ENCODE measurements around the gene RETREG1.

Gene RETREG1

GRCh38 chr5:16529306-16529705, 87.5 kb downstream of the RETREG1 start:
- no peak for DNase-seq (ENCODE audit: low read depth in 1 of 2, low spot score in 1 of 2)

DNA sequence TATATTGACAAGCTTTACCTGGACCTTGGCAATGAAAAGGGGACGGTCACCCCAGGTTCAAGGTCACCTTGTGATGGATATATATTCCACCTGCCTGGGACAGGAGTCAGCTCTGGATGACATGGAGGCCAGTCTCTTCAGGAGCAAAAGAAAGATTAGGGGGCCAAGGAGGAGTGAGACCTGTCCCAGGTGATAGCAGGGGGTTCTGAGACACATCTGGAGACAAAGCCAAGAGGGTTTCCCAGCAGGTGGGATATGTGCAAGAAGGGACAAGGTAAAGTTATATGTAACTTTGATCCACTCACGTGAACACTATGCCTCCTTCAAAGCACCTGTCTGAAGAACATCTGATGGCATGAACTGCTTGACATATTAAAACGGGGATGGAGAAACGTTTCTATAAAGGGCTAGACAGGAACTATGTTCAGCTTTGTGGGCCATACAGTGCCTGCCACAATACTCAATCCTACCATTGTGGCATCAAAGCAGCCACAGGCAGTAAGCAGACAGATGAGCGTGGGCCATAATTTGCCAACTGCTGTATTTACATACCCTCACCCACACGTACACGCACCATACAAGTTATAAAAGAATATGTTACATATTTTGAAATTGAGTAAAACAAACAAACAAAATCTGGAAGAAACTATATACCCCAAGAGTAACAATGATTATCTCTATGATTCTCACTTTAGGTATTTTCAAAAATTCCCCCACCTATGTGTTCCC, 88.3 kb downstream of the RETREG1 start:
- no peak for DNase-seq (ENCODE audit: low read depth in 1 of 2, low spot score in 1 of 2)

GRCh38 chr5:16525651-16526050, 91.1 kb downstream of the RETREG1 start:
- DNase-seq (ENCODE audit: low read depth in 1 of 2, low spot score in 1 of 2), result no peak

GRCh38 chr5:16524286-16524685, 92.5 kb downstream of the RETREG1 start:
- no peak for DNase-seq (ENCODE audit: low read depth in 1 of 2, low spot score in 1 of 2)

DNA sequence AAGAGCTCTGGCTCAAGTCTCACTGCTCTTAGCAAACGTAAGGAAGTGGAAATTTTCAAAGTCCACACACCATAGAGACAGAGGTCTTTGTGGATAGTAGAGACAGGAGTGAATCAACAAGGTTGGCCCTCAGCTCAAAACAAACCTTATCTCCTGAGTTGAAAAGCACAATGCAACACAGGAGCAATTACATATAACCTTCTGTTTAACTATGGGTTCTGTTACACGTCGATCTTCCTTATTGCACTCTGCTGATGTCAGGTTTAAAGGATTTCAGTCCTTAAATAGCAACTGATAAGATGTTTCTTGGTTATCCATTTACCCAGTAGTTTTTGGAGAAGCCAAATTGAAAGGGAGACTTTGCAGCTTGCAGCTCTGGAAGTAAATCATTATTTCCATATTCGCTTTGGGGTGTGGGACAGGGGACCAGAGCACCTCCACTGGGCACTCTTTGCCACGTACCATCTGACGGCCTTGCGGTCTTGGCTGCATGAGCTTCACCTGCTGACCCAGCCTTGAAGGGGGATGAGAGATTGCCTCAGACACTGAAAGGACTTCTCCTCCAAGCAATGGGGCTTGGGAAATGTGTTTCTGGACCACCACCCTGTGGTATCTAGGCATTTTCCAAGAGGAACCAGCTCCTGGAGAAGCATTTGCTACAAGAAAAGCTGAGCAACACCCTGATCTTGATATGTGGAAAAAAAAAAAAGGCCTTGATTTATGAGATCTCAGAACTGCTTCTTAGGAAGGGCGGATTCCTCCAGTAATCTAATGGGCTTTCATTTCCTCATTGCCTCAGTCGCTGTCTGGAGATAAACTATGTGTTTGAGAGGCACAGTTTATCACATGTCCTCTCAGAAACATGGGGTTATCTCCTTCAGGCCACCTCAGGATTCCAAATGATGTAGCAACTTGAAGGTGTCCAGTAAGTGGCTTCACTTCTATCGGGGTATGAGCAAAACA, 95.0 kb downstream of the RETREG1 start:
- no peak for DNase-seq (ENCODE audit: low read depth in 1 of 2, low spot score in 1 of 2)

GRCh38 chr5:16520841-16521240, 96.0 kb downstream of the RETREG1 start:
- no peak for DNase-seq (ENCODE audit: low read depth in 1 of 2, low spot score in 1 of 2)

DNA sequence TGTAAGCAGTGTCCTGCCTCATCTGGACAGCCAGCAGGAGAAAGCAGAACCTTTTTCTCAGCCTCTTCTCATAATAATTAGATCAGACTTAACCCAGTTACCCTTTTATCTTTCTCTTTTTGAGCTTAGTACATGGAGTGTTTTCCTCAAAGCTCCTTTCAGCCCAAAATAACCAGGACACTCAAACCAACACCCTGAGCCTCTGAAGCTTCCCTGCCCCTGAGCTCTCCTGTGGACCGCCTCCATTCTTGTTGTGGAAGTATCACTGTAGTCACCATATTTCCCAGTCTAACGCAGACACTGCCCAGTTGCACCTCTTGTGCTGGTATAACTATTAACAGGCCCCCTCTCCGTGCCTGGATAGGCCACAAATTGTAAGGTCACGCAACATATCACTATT, 97.4 kb downstream of the RETREG1 start:
- DNase-seq (ENCODE audit: low read depth in 1 of 2, low spot score in 1 of 2), result no peak

GRCh38 chr5:16518606-16519005, 98.2 kb downstream of the RETREG1 start:
- no peak for DNase-seq (ENCODE audit: low read depth in 1 of 2, low spot score in 1 of 2)

- no peak for DNase-seq (ENCODE audit: low read depth in 1 of 2, low spot score in 1 of 2)
Observed at GRCh38 chr5:16515532-16515931, 101.3 kb downstream of the RETREG1 start.

DNA sequence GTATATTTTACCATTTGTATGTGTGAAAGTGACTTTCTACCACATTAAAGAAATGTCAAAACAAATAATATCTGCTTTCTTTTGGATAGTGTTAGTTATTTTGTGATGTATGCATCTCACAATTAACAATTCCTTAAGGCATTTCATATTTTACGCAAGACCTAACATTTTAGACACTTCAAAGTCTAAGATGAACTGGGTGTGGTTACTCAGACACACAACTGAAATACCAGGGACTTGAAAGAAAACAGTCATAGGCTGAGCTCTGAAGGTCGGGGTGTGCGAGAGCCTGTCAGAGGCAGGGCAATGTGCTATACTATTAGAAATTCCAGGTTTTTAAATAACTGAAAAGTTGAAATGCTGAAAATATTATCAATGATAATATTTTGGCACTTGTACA, 106.7 kb downstream of the RETREG1 start:
- no peak for DNase-seq (ENCODE audit: low read depth in 1 of 2, low spot score in 1 of 2)

- DNase-seq (ENCODE audit: low read depth in 1 of 2, low spot score in 1 of 2), result no peak
Observed at GRCh38 chr5:16508730-16509531, 107.9 kb downstream of the RETREG1 start.

DNA sequence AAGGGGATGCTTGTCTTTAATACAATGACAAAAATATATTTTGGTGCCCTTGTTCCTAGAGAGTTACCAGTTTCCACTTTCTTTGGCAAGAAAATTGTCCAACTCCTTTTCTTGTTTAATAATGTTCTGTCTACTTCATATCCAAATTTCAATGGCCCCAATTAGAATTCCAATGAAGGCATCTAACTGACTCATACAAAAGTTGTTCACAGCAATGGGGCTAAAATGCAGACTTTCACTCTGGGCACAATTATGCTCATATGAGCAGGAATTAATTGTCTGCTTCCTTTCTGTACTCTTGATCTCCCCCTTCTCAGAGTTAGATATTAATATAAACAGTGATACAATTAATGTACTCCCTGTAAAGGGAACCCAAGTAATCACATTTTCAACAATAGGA, 109.1 kb downstream of the RETREG1 start:
- no peak for DNase-seq (ENCODE audit: low read depth in 1 of 2, low spot score in 1 of 2)

DNA sequence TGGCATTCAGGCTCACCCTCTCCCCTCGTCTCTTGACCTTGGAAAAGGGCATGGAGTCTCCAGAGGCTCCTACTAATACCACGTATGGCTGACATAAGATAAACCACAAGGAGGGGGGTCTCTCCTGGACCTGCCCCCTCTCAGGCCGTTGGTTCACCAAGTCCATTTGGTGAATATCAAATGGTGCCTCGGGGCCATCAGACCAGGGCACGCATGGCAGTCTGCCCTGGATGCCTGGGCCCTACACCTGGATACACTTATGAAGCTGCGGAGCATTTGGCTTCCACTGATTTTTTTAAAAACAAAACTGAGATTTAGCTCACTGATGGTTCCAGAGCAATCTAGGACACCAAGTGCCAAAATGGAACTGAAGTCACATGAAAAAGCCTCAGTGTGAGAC, 110.9 kb downstream of the RETREG1 start:
- no peak for DNase-seq (ENCODE audit: low read depth in 1 of 2, low spot score in 1 of 2)

GRCh38 chr5:16505140-16505891, 111.5 kb downstream of the RETREG1 start:
- no peak for DNase-seq (ENCODE audit: low read depth in 1 of 2, low spot score in 1 of 2)

DNA sequence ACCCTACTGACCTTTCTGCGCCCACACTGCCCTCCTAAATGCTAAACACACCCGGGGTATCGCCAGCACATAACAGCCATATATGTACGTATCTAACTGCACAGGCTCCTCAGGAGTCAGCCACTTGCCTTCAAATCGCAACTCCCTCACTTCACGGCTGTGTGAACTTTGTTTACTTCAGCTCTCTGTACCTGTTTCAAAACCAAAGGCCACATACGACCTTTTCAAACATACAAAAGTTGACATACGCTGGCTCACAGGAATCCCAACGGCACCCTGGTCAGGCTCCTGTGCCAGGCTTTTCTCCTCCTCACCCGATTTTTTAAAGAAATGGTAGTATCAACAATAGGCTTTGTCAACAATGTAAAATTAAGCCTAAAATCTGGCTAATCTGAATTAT, 112.2 kb downstream of the RETREG1 start:
- DNase-seq (ENCODE audit: low read depth in 1 of 2, low spot score in 1 of 2), result no peak

DNA sequence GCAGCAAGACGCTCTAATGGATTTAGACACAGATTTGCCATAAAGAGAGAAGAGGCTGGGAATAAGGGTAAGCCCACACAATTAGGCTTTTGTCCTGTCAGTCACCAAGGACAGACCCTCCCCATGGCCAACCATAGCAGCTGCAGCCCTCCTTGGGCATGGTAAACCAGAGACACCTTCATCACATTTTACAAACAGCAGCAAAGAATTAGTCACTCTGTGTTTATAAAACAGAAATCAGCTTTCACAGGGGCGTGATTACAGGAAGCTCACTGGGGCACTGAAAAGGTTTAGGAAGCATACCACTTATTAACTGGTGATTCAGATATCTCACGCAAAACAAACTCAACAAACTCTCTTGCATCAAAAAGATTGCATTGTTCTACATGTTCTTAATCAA, 113.9 kb downstream of the RETREG1 start:
- DNase-seq (ENCODE audit: low read depth in 1 of 2, low spot score in 1 of 2), result no peak

- DNase-seq (ENCODE audit: low read depth in 1 of 2, low spot score in 1 of 2), result no peak
Observed at GRCh38 chr5:16500024-16500423, 116.8 kb downstream of the RETREG1 start.

DNA sequence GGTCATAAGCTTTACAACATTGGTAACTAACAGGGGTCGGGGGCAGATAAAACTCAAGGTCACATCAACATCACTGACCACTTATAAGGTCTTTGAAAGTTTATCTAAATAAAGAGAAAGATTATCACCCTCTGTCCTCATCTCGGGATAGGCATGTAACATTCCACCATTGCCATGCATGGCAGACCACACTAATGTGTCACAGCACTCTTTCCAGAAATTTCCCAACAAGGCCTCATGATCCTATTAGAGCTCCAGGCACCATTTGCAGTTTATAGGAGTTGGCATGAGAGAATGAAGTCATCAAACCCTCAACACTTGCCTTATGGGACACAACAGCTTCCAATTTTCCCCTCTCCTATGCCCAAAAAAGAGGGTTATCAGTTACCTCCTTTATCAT, 119.3 kb downstream of the RETREG1 start:
- DNase-seq (ENCODE audit: low read depth in 1 of 2, low spot score in 1 of 2), result no peak

GRCh38 chr5:16493261-16493660, 123.5 kb downstream of the RETREG1 start:
- DNase-seq (ENCODE audit: low read depth in 1 of 2, low spot score in 1 of 2), result no peak

DNA sequence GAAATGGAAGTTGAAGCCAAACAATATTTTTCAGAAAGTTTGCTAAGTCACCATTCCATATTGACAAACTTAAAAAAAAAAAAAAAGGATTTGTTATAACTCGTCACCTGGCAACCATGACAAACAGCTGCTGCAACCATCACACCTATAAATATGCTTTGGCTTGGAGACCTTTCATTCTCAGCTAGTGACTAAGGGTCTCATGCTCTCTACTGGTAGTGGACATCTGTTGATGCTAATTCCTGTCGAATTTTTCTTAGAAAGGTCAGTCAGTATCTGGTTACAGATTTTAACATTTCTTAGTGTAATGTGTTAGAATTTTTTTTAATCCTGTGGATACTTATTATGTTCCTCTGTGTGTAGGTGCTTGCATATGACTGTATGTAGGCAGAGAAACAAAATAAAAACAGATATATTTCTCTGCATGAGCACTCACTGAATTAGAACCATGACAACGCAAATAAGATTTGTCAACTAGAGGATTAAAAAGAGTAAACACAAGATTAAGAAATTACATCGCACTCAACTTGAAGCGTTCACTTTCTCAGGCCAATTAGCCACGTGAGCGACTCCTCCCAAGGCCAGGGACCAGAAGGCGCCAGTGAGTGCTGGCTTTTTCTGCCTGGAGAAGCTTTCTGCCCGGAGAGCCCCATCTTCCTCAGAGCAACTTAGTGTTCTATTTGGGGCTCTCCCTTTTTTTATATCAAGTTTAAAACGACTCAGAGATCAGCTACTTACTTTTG, 124.2 kb downstream of the RETREG1 start:
- no peak for DNase-seq (ENCODE audit: low read depth in 1 of 2, low spot score in 1 of 2)
